SK-N-MC (cell line): ENCODE measurements around the gene RNF168.
"Not testable (repeated sequence)": the region's sequence is repeated elsewhere in the genome, so short reads cannot be mapped to it uniquely, and the experiment has no call there.

Experiments
- DNase-seq: peaks from one replicate; pipeline ENCODE4 v3.0.0-alpha.2; 2011; ENCODE audit warnings: low read depth, low spot score
- H3K27ac ChIP-seq: fragments of 200-600 bp; sonication (generic); 2 replicates; pipeline ENCODE4 v1.5.1; 2016; ENCODE audit warnings: mixed run types
- H3K36me3 ChIP-seq: fragments of 200-600 bp; sonication (generic); 2 replicates; pipeline ENCODE4 v1.6.1; 2017; ENCODE audit warnings: antibody characterized with exemption, low read length, mixed read lengths; ENCODE audit not compliant: insufficient read depth
- H3K4me3 ChIP-seq: fragments of 200-600 bp; sonication (generic); 2 replicates; pipeline ENCODE4 v1.5.1; 2016
- H3K9ac ChIP-seq: fragments of 200-600 bp; sonication (generic); 2 replicates; pipeline ENCODE4 v1.8.0; 2017; ENCODE audit warnings: mixed run types, mixed read lengths; ENCODE audit not compliant: insufficient read length
- H3K9me3 ChIP-seq: fragments of 200-600 bp; sonication (generic); 2 replicates; pipeline ENCODE4 v1.6.1; 2017; ENCODE audit warnings: low read depth, mild to moderate bottlenecking, antibody characterized with exemption, low read length, moderate library complexity, mixed read lengths
- EZH2 ChIP-seq: fragments of 200-600 bp; sonication (generic); IDR thresholded peaks from one replicate; pipeline ENCODE4 v1.6.1; 2017; ENCODE audit warnings: antibody characterized with exemption
- FOXP2 ChIP-seq: optimal IDR thresholded peaks from 2 replicates; pipeline ENCODE3; 2011; ENCODE audit warnings: mild to moderate bottlenecking, moderate library complexity; ENCODE audit not compliant: insufficient read depth; ENCODE audit errors: extremely low read length, control extremely low read depth
- POLR2AphosphoS5 ChIP-seq: IDR thresholded peaks from 2 replicates; pipeline ENCODE4 v1.6.1; 2012; ENCODE audit warnings: mild to moderate bottlenecking, low read depth, low read length, borderline replicate concordance

Gene RNF168, protein sequence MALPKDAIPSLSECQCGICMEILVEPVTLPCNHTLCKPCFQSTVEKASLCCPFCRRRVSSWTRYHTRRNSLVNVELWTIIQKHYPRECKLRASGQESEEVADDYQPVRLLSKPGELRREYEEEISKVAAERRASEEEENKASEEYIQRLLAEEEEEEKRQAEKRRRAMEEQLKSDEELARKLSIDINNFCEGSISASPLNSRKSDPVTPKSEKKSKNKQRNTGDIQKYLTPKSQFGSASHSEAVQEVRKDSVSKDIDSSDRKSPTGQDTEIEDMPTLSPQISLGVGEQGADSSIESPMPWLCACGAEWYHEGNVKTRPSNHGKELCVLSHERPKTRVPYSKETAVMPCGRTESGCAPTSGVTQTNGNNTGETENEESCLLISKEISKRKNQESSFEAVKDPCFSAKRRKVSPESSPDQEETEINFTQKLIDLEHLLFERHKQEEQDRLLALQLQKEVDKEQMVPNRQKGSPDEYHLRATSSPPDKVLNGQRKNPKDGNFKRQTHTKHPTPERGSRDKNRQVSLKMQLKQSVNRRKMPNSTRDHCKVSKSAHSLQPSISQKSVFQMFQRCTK

DNA sequence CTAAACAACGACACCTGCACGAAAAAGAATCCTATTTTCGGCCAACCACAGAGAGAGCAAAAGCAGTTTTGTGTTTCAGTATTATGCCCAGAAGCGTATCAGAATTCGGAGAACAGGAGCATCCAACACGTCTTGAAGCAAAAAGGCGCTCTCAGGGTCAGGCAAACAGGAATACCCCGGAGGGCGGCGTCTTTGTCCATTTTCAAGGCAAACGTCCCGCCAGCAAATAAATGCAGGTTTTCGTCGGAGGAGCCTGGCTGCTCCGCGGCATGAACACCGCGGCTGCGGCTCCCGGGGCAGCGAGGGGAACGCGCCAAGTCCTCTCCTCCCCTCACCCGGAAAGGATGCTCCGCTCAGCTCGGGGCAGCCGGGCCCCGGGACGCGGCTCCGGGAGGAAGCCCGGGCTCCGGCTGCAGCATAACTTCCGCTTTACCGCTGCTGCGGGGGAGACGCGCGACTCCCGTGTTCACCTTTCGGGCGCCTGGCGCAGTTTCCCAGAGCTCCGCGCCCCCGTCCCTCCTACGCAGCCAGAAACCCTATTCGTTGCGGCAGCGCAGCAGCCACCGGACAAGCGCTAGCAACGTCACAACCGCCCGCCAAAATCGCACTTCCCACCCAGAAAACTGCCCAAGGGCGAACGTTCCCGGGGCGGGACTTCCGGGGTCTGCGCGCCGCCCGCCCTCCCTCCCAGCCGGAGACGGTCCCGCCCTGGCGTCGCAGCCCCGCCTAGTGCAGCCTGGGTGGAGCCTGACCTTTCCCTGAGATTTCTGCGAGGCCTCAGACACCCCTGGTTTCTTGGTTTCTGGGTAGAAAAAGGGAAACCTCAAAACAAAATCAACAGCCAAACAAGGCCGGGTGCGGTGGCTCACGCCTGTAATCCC lies at the start of gene RNF168:
TSS of gene RNF168 (minus strand) at position 573 of the 881 bp plus-strand sequence. CDS start 595 bp downstream, outside the sequence.
- peaks cover 20% of the 10 kb centered on the region for H3K36me3 ChIP-seq
- peak within 1 kb of the TSS; percentile 82 for H3K9ac ChIP-seq
- H3K27ac ChIP-seq = peak within 1 kb of the TSS; percentile 83
- H3K4me3 ChIP-seq = peak within 1 kb of the TSS; percentile 89
- TF ChIP-seq FOXP2 = peak; percentile 41
- peak; percentile 94 for TF ChIP-seq POLR2AphosphoS5
- no peak for TF ChIP-seq EZH2
- H3K9me3 ChIP-seq = 0 out of 2 replicates have a peak, but pooled peaks cover 3% of the 10 kb centered on the region
- peak; percentile 80 for DNase-seq

DNA sequence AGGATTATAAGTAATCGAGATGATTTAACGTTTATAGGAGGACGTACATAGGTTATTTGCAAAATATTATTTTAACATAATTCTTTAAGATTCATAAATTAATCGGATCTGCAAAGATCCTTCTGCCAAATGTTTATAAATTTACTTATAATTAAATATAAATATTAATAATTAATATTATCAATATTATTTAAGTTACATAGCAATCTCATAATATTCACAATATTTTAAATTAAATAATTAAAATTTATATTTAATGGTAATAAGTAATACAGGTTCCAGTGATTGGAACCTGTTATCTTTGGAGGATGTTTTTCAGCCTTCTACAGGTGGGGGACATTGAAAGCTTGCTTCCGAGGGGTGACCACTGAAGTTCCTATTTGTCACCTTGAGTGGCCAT lies 48.7 kb upstream of the RNF168 start:
- no peak for TF ChIP-seq EZH2
- no peak for TF ChIP-seq POLR2AphosphoS5
- TF ChIP-seq FOXP2 = no peak
- no peak overlapping the region for H3K4me3 ChIP-seq
- no peak overlapping the region for H3K9ac ChIP-seq
- peaks cover 6% of the 10 kb centered on the region; the same call in 1 of the 2 replicates for H3K9me3 ChIP-seq
- no peak overlapping the region for H3K27ac ChIP-seq
- no peak for DNase-seq
- no peaks in the 10 kb centered on the region for H3K36me3 ChIP-seq

DNA sequence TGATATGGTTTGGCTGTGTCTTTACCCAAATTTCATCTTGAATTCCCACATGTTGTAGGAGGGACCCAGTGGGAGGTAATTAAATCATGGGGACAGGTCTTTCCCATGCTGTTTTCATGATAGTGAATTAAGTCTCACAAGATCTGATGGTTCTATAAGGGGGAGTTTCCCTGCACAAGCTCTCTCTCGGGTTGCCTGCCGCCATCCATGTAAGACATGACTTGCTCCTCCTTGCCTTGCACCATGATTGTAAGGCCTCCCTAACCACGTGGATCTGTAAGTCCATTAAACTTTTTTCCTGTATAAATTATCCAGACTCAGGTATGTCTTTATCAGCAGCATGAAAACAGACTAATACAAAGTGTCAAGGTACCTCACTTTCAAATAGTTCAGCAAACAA lies 46.6 kb upstream of the RNF168 start:
- H3K27ac ChIP-seq, H3K36me3 ChIP-seq, DNase-seq: not testable (repeated sequence)

DNA sequence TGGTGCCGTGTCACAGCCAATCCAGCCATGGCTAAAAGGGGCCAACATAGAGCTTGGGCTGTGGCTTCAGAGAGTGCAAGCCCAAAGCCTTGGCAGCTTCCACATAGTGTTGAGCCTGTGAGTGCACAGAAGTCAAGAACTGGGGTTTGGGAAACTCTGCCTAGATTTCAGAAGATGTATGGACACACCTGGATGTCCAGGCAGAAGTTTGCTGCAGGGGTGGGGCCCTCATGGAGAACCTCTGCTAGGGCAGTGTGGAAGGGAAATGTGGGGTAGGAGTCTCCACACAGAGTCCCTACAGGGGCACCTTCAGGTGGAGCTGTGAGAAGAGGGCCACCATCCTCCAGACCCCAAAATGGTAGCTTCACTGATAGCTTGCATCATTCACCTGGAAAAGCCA lies 45.7 kb upstream of the RNF168 start:
- H3K9ac ChIP-seq, H3K36me3 ChIP-seq, DNase-seq, H3K9me3 ChIP-seq, H3K4me3 ChIP-seq, H3K27ac ChIP-seq: not testable (repeated sequence)

More for the DNA sequence above, 46.6 kb upstream of the RNF168 start:
- H3K9me3 ChIP-seq, H3K9ac ChIP-seq, H3K4me3 ChIP-seq: not testable (repeated sequence)

DNA sequence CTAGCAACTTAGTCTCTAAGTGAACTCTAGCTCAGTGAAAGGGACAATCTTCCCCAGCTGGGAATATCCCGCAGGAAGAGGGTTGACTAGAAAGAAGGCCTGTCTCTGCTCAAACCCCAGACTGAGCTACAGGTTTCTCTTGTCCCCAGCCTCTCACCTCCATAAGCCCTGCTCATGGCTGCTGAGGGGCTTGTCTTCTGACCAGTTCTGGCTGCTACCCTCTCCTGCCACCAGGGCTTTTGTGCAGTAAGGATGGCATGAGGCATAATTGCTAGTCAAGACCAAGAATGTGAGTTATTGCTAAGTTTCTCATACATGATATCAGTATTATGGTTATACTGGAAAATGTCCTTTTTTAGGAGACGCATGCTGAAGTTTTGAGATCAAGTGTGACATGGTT lies 43.5 kb upstream of the RNF168 start:
- DNase-seq = no peak
- no peak overlapping the region for H3K4me3 ChIP-seq
- H3K36me3 ChIP-seq = no peaks in the 10 kb centered on the region
- H3K27ac ChIP-seq = no peak overlapping the region
- TF ChIP-seq FOXP2 (no peak), POLR2AphosphoS5 (no peak), EZH2 (no peak)
- H3K9me3 ChIP-seq = peaks cover 6% of the 10 kb centered on the region; the same call in 1 of the 2 replicates
- H3K9ac ChIP-seq = no peak overlapping the region

DNA sequence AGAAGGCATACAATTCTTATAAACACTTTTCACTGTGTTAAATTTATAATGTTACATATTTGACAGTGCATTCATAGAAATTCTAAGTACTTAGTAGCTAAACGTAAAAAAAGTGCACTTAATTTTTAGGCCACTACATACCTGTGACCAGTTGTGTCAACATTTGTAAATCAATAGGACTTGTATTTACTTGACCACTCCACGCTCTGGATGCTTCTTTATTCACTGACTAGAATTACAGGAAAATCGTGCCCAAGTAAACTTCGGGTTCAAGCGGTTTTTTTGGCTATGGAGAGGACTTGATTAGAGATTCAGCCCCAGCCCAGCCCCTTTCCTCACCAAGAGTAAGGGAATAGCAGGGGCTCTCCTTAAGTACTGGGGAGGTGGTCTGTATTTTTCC lies 43.0 kb upstream of the RNF168 start:
- Histone ChIP-seq H3K9ac (no peak overlapping the region), H3K4me3 (no peak overlapping the region), H3K36me3 (no peaks in the 10 kb centered on the region), H3K9me3 (peaks cover 6% of the 10 kb centered on the region; the same call in 1 of the 2 replicates), H3K27ac (no peak overlapping the region)
- no peak for DNase-seq
- TF ChIP-seq FOXP2 (no peak), EZH2 (no peak), POLR2AphosphoS5 (no peak)

DNA sequence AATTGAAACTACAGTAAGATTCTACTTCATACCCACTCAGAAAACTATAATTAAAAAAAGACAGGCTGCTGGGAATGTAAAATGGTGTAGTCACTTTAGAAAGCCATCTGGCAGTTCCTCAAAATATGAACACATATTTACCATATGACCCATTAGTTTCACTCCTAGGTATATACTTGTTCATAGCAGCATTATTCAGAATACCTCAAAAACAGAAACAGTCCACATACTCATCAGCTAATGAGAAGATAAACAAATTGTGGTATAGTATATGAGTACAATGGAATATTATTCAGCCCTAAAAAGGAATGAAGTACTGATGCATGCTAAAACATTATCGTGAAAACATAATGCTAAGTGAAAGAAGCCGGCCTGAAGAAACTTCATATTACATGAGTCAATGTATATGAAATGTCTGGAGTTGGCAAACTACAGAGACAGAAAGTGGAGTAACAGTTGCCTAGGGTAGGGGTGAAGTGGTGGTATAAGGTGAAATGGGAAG lies 41.0 kb upstream of the RNF168 start:
- H3K36me3 ChIP-seq = no peaks in the 10 kb centered on the region
- no peak overlapping the region for H3K9ac ChIP-seq
- TF ChIP-seq EZH2 = no peak
- TF ChIP-seq POLR2AphosphoS5 = no peak
- no peak for TF ChIP-seq FOXP2
- H3K27ac ChIP-seq = no peak overlapping the region
- no peaks in the 10 kb centered on the region for H3K9me3 ChIP-seq
- no peak for DNase-seq
- no peak overlapping the region for H3K4me3 ChIP-seq

DNA sequence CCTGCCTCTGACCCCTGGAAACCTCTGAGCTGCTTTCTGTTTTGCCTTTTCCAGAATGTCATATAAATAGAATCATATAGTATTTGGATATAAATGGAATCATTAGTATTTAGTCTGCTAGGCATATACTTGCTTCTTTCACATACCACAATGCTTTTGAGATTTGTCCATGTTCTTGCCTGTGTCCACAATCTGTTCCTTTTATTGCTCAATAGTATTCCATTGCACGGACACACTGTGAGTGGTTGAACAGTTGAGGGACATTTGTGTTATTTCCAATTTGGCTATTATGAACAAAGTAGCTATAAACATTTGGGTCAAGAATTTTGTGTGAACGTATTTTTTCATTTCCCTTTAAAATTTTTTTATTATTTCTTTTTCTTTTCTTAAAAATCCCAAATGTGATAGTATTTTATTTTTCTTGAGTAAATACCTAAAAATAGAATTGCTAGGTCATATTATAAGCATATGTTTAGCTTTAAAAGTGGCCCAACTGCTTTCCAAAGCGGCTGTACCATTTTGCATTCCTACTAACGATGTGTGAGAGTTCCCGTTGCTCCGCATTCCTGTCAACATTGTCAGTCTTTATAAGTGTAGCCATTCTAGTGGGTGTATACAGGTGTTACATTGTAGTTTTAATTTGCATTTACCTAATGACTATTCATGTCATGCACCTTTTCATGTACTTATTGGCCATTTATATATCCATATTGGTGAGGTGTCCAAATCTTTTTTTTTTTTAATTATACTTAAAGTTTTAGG lies 38.3 kb upstream of the RNF168 start:
- no peak overlapping the region for H3K4me3 ChIP-seq
- TF ChIP-seq FOXP2 (no peak), POLR2AphosphoS5 (no peak), EZH2 (no peak)
- DNase-seq = no peak
- H3K9ac ChIP-seq = no peak overlapping the region
- no peak overlapping the region for H3K27ac ChIP-seq
- no peaks in the 10 kb centered on the region for H3K36me3 ChIP-seq
- H3K9me3 ChIP-seq = no peaks in the 10 kb centered on the region
